Gastrocnemius medialis (tissue), 4 donors: ENCODE data around the gene ADGRV1.

Experiments
- CTCF ChIP-seq, 5 experiments: fragments of 450-650 bp in 3 of 5; fragments of 200-600 bp in 2 of 5; sonication (generic) in 2 of 5; IDR thresholded peaks in 4 of 5; conservative IDR thresholded peaks in 1 of 5; 1 replicate in 4 of 5; 2 replicates in 1 of 5; pipeline ENCODE4 v1.5.1; 2016 to 2019; ENCODE audit warnings: antibody characterized with exemption in 5 of 5, mild to moderate bottlenecking in 3 of 5, moderate library complexity in 3 of 5
- POLR2A ChIP-seq, 2 donors: fragments of 450-650 bp; IDR thresholded peaks; one replicate each; pipeline ENCODE4 v1.6.1; 2017; ENCODE audit warnings: antibody characterized with exemption in 2 of 2, mild to moderate bottlenecking in 2 of 2, moderate library complexity in 2 of 2

- TF ChIP-seq POLR2A (IDR thresholded peaks at IDR 0.05): no peak
- TF ChIP-seq CTCF (IDR thresholded peaks at IDR 0.05 in 4 of 5, conservative IDR thresholded peaks at IDR 0.05 in 1 of 5): no peak
These were observed 495.1 kb downstream of the ADGRV1 start for GRCh38 chr5:91053741-91054025.
